HG03139 (cell line): Measurements from ENCODE around the gene SH3GL1.

Source experiments
- ATAC-seq: cut with Tn5 transposase; IDR thresholded peaks from one replicate; pipeline ENCODE4 v1.9.1; 2021; ENCODE audit not compliant: unreplicated experiment

SH3GL1 gene

GRCh38 chr19:4400135-4400936 lies at the start of gene SH3GL1:
TSS of gene SH3GL1 (minus strand) at chr19:4400547. CDS start at chr19:4400368, 179 bp downstream.
- ATAC-seq = peak; percentile 43

- ATAC-seq = no peak
Measured at GRCh38 chr19:4449639-4450028, 49.3 kb upstream of the SH3GL1 start.

GRCh38 chr19:4449022-4449638 lies 48.8 kb upstream of the SH3GL1 start:
- no peak for ATAC-seq

GRCh38 chr19:4448147-4448985 lies 48.0 kb upstream of the SH3GL1 start:
- no peak for ATAC-seq

GRCh38 chr19:4447327-4448146 lies 47.2 kb upstream of the SH3GL1 start:
- no peak for ATAC-seq

GRCh38 chr19:4446704-4447200 lies 46.4 kb upstream of the SH3GL1 start:
- ATAC-seq = no peak

GRCh38 chr19:4445963-4446703 lies 45.8 kb upstream of the SH3GL1 start:
- ATAC-seq = no peak

GRCh38 chr19:4444765-4445741 lies 44.7 kb upstream of the SH3GL1 start:
- ATAC-seq = no peak

GRCh38 chr19:4443966-4444764 lies 43.8 kb upstream of the SH3GL1 start:
- no peak for ATAC-seq

GRCh38 chr19:4443188-4443587 lies 42.8 kb upstream of the SH3GL1 start:
- ATAC-seq = no peak

GRCh38 chr19:4442819-4443146 lies 42.4 kb upstream of the SH3GL1 start:
- ATAC-seq = no peak

GRCh38 chr19:4441994-4442818 lies 41.9 kb upstream of the SH3GL1 start:
- ATAC-seq = no peak

- ATAC-seq = no peak
Measured at GRCh38 chr19:4439243-4439642, 38.9 kb upstream of the SH3GL1 start.

GRCh38 chr19:4437103-4437502 lies 36.8 kb upstream of the SH3GL1 start:
- ATAC-seq = no peak

GRCh38 chr19:4436231-4436630 lies 35.9 kb upstream of the SH3GL1 start:
- no peak for ATAC-seq

GRCh38 chr19:4434391-4434790 lies 34.0 kb upstream of the SH3GL1 start:
- ATAC-seq = no peak

GRCh38 chr19:4432918-4433506 lies 32.7 kb upstream of the SH3GL1 start:
- no peak for ATAC-seq
